ENCODE data around the gene ST13. TPM values are rescaled to one million over a fixed set of nuclear protein-coding genes. Genes with fewer than 3 reads are reported as not detected.
"Not testable (repeated sequence)": the region's sequence is repeated elsewhere in the genome, so short reads cannot be mapped to it uniquely, and the experiment has no call there.

ST13 gene
- total RNA-seq, 2 donors from 2014 or later = 114 to 117 TPM

- Mint-ChIP-seq H3K4me1 (peaks cover 4% of the 10 kb centered on the region), H3K27me3 (no peaks in the 10 kb centered on the region), H3K36me3 (ENCODE audit: low read depth) (peaks cover 7% of the 10 kb centered on the region), H3K27ac (no peak overlapping the region), H3K4me3 (no peak overlapping the region)
- DNase-seq (no peak), ATAC-seq (no peak)
- H3K9me3 ChIP-seq (ENCODE audit: control insufficient read depth, low read length, poor library complexity, severe bottlenecking) = no peaks in the 10 kb centered on the region
Measured at GRCh38 chr22:40792451-40792850, 64.0 kb downstream of the ST13 start.

- Mint-ChIP-seq H3K27ac (no peak overlapping the region), H3K27me3 (no peaks in the 10 kb centered on the region), H3K36me3 (ENCODE audit: low read depth) (peaks cover 11% of the 10 kb centered on the region), H3K4me1 (peaks cover 7% of the 10 kb centered on the region), H3K4me3 (no peak overlapping the region)
- no peaks in the 10 kb centered on the region for H3K9me3 ChIP-seq (ENCODE audit: control insufficient read depth, low read length, poor library complexity, severe bottlenecking)
- ATAC-seq (no peak), DNase-seq (no peak)
Measured at GRCh38 chr22:40791241-40791640, 65.2 kb downstream of the ST13 start.

- H3K9me3 ChIP-seq (ENCODE audit: control insufficient read depth, low read length, poor library complexity, severe bottlenecking) = no peaks in the 10 kb centered on the region
- Mint-ChIP-seq H3K4me3 (no peak overlapping the region), H3K27ac (no peak overlapping the region), H3K36me3 (ENCODE audit: low read depth) (peaks cover 11% of the 10 kb centered on the region), H3K27me3 (no peaks in the 10 kb centered on the region), H3K4me1 (peaks cover 7% of the 10 kb centered on the region)
- no peak for ATAC-seq
- DNase-seq = no peak
Measured at GRCh38 chr22:40789131-40789530, 67.3 kb downstream of the ST13 start.

- H3K36me3 Mint-ChIP-seq (ENCODE audit: low read depth) = peaks cover 4% of the 10 kb centered on the region
- H3K9me3 ChIP-seq (ENCODE audit: control insufficient read depth, low read length, poor library complexity, severe bottlenecking) = no peaks in the 10 kb centered on the region
- no peaks in the 10 kb centered on the region for H3K27me3 Mint-ChIP-seq
- DNase-seq (no peak), ATAC-seq (no peak)
- no peak overlapping the region for H3K27ac Mint-ChIP-seq
- peaks cover 7% of the 10 kb centered on the region for H3K4me1 Mint-ChIP-seq
- no peak overlapping the region for H3K4me3 Mint-ChIP-seq
Measured at GRCh38 chr22:40782521-40782920, 73.9 kb downstream of the ST13 start.

GRCh38 chr22:40781749-40782148 is 74.7 kb downstream of the ST13 start:
- not testable (repeated sequence) for H3K36me3 Mint-ChIP-seq (ENCODE audit: low read depth); H3K27me3 Mint-ChIP-seq; H3K27ac Mint-ChIP-seq; H3K9me3 ChIP-seq (ENCODE audit: control insufficient read depth, low read length, poor library complexity, severe bottlenecking); H3K4me1 Mint-ChIP-seq; ATAC-seq; H3K4me3 Mint-ChIP-seq; DNase-seq

Other genes starting within 250 kb of the ST13 start
- 10 to 100 TPM; 70.1 to 71.5 TPM for gene MRTFA, start 219.9 kb downstream of the ST13 start, total RNA-seq
- not detected for gene MCHR1, start 177.2 kb downstream of the ST13 start, total RNA-seq
- 1 to 10 TPM; 6.9 to 9.0 TPM for gene SLC25A17, start 37.3 kb downstream of the ST13 start, total RNA-seq
- gene XPNPEP3, start 509 bp upstream of the ST13 start, total RNA-seq = 10 to 100 TPM; 13.8 to 16.0 TPM
- gene DNAJB7, start 5.5 kb upstream of the ST13 start, total RNA-seq = not detected
- 10 to 100 TPM; 31.3 to 41.9 TPM for gene RBX1, start 94.7 kb upstream of the ST13 start, total RNA-seq
- 100 to 1,000 TPM; 168 to 174 TPM for gene EP300, start 236.0 kb upstream of the ST13 start, total RNA-seq